ENCODE measurements around the gene ITPR2. TPM values are rescaled to one million over a fixed set of nuclear protein-coding genes. Genes with fewer than 3 reads are reported as not detected.

Gene ITPR2
- polyA plus RNA-seq, 1 of the 3 experiments (the other 2 are of a cell fraction), result 2.3 TPM

- ChIA-PET CTCF (no interaction called here), POLR2A (interaction anchor here (0.6 kb wide), 1 partner anchor 488 kb away, joined by 6 read pairs; no protein-coding TSS in a partner anchor)
- no peaks in the 10 kb centered on the region for H4K20me1 ChIP-seq (ENCODE audit: insufficient read depth)
Measured at GRCh38 chr12:26825459-26826016, 7.5 kb downstream of the ITPR2 start.

DNA sequence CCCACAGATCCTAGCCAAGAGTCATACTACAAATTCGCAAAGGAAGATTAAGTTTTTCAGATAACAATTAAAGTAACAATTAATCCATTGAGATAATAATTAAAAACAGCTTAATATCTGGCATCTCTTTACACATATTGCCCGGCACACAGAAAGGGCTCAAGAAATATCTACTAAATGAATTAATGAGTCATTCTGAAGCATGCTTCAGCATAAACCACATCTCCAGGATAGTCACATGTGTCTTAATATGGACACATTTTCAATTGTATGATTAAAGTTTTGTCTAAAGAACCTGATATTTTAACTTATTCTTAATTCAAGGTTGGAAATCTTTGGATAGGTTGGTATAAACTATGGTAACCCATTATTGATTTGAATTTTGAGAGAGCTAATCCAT lies 9.6 kb downstream of the ITPR2 start:
- Histone ChIP-seq H3K27ac (ENCODE audit: low read depth in 2 of 2, low read length in 1 of 2) (peak overlapping the region in 1 of 2 experiments; percentile 29; a peak in 2 of 4 replicates), H3K4me3 (ENCODE audit: low read depth in 2 of 2, low read length in 1 of 2) (no peak overlapping the region), H3K9me3 (no peaks in the 10 kb centered on the region), H3F3A (replicated peaks; ENCODE audit: insufficient read depth) (peaks cover 13% of the 10 kb centered on the region), H3K36me3 (replicated peaks in 1 of 2; ENCODE audit: control insufficient read depth in 1 of 2, insufficient read depth in 2 of 2, low read length in 1 of 2) (no peaks in the 10 kb centered on the region), H3K4me2 (no peak overlapping the region), H3K9me2 (no peaks in the 10 kb centered on the region), H2AFZ (ENCODE audit: low read depth) (no peak overlapping the region), H3K79me2 (ENCODE audit: insufficient read depth) (peaks cover 48% of the 10 kb centered on the region), H3K27me3 (ENCODE audit: insufficient read depth) (no peaks in the 10 kb centered on the region), H3K4me1 (ENCODE audit: control insufficient read depth in 1 of 2, insufficient read depth in 2 of 2, low read depth in 1 of 2, low read length in 1 of 2) (peaks cover 7 to 9% of the 10 kb centered on the region in 2 experiments; a peak in 3 of 4 replicates), H4K20me1 (ENCODE audit: insufficient read depth) (no peaks in the 10 kb centered on the region), H3K9ac (no peak overlapping the region)
- ChIA-PET POLR2A (no interaction called here), CTCF (interaction anchor here (1.6 to 2.5 kb wide), 4 partner anchors 9 to 62 kb away, joined by 3 to 10 read pairs (median 6); partner anchors contain the start of gene ITPR2)
- peak; percentile 44 for TF ChIP-seq TCF12 (IDR thresholded peaks at IDR 0.05)
- peak; percentile 20; the same call in 1 of the 2 replicates for TF ChIP-seq FOSL2 (IDR thresholded peaks at IDR 0.05; ENCODE audit: borderline replicate concordance, low read depth)
- TF ChIP-seq NRF1 (IDR thresholded peaks at IDR 0.05; ENCODE audit: low read depth, low read length), result no peak
- DNase-seq, result no peak
- WGBS (ENCODE audit: low lambda C conversion rate), result 40% methylated on average over 2 of the region's 2 CpGs

More at GRCh38 chr12:26825459-26826016, 7.5 kb downstream of the ITPR2 start:
- no peaks in the 10 kb centered on the region for H3K36me3 ChIP-seq (replicated peaks in 1 of 2; ENCODE audit: control insufficient read depth in 1 of 2, insufficient read depth in 2 of 2, low read length in 1 of 2)
- H3F3A ChIP-seq (replicated peaks; ENCODE audit: insufficient read depth), result peaks cover 16% of the 10 kb centered on the region
- TF ChIP-seq RXRA (IDR thresholded peaks at IDR 0.05; ENCODE audit: borderline replicate concordance, low read depth), result no peak
- no peak for TF ChIP-seq JUND (IDR thresholded peaks at IDR 0.05)
- TF ChIP-seq FOSL2 (IDR thresholded peaks at IDR 0.05; ENCODE audit: borderline replicate concordance, low read depth), result no peak
- no peak for TF ChIP-seq TAF1 (IDR thresholded peaks at IDR 0.05; ENCODE audit: borderline replicate concordance, low read depth, low read length)
- TF ChIP-seq, protein P1, sequence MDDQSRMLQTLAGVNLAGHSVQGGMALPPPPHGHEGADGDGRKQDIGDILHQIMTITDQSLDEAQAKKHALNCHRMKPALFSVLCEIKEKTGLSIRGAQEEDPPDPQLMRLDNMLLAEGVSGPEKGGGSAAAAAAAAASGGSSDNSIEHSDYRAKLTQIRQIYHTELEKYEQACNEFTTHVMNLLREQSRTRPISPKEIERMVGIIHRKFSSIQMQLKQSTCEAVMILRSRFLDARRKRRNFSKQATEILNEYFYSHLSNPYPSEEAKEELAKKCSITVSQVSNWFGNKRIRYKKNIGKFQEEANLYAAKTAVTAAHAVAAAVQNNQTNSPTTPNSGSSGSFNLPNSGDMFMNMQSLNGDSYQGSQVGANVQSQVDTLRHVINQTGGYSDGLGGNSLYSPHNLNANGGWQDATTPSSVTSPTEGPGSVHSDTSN (IDR thresholded peaks at IDR 0.05), result no peak
- TF ChIP-seq, protein P2, sequence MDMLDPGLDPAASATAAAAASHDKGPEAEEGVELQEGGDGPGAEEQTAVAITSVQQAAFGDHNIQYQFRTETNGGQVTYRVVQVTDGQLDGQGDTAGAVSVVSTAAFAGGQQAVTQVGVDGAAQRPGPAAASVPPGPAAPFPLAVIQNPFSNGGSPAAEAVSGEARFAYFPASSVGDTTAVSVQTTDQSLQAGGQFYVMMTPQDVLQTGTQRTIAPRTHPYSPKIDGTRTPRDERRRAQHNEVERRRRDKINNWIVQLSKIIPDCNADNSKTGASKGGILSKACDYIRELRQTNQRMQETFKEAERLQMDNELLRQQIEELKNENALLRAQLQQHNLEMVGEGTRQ (IDR thresholded peaks at IDR 0.05; ENCODE audit: borderline replicate concordance, low read depth, low read length), result no peak
- TF ChIP-seq RCOR1 (IDR thresholded peaks at IDR 0.05; ENCODE audit: low read length), result no peak
- TF ChIP-seq GABPA (IDR thresholded peaks at IDR 0.05; ENCODE audit: low read depth), result no peak
- H3K27ac ChIP-seq (ENCODE audit: low read depth in 2 of 2, low read length in 1 of 2), result no peak overlapping the region
- H3K27me3 ChIP-seq (ENCODE audit: insufficient read depth), result no peaks in the 10 kb centered on the region
- no peak overlapping the region for H2AFZ ChIP-seq (ENCODE audit: low read depth)
- no peaks in the 10 kb centered on the region for H3K9me2 ChIP-seq
- WGBS (ENCODE audit: low lambda C conversion rate), result 97% methylated on average over 1 of the region's 1 CpG
- peaks cover 10 to 13% of the 10 kb centered on the region in 2 experiments; a peak in 3 of 4 replicates for H3K4me1 ChIP-seq (ENCODE audit: control insufficient read depth in 1 of 2, insufficient read depth in 2 of 2, low read depth in 1 of 2, low read length in 1 of 2)
- no peak overlapping the region for H3K9ac ChIP-seq
- DNase-seq, result no peak
- H3K4me3 ChIP-seq (ENCODE audit: low read depth in 2 of 2, low read length in 1 of 2), result no peak overlapping the region
- H3K9me3 ChIP-seq, result no peaks in the 10 kb centered on the region
- H3K79me2 ChIP-seq (ENCODE audit: insufficient read depth), result peaks cover 55% of the 10 kb centered on the region
- no peak overlapping the region for H3K4me2 ChIP-seq
